ENCODE data around the gene NPAS3. TPM values are rescaled to one million over a fixed set of nuclear protein-coding genes. Genes with fewer than 3 reads are reported as not detected.

The NPAS3 gene
- total and polyA plus RNA-seq, 2 of the 13 experiments (the other 11 are each of a cell fraction or from before 2014, with no cell fraction given) = not detected

DNA sequence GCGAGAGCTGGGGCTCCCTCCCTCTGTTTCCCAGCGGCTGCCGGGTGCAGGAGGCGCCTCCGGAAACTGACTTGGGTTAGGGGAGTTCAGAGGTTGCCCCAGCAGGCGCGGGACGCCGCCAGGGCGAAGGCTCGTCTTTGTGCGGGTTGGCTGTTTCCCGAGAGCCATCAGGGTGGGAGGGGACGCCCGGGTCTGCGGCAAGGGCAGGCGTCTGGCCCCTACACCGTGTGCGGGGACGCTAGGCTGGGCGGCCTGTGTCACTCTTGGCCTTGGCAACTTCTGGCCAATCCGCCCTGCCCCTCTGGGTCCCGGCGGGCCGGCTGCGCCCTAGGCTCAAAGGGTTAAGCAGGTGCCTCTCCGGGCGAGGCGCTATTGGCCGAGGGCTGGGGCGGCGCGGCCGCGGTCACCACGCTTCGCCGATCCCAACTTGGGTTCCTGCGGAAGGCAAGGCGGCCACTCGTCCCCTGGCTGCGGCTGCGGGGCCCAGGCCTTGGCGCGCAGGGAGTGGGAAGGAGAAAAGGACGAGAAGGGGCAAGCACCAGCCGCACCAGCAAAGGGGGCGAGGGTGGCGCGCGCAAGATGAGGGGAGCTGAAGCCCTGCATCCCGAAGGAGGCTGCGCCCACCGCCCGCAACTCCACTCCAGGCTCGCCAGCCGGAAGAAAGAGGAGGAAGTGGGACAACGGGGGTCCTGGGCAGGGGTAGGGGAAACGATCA is 5.6 kb upstream of the NPAS3 start (continued):
- TF ChIP-seq, protein P1, sequence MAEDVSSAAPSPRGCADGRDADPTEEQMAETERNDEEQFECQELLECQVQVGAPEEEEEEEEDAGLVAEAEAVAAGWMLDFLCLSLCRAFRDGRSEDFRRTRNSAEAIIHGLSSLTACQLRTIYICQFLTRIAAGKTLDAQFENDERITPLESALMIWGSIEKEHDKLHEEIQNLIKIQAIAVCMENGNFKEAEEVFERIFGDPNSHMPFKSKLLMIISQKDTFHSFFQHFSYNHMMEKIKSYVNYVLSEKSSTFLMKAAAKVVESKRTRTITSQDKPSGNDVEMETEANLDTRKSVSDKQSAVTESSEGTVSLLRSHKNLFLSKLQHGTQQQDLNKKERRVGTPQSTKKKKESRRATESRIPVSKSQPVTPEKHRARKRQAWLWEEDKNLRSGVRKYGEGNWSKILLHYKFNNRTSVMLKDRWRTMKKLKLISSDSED (CRISPR knock-in tag; IDR thresholded peaks at IDR 0.05) = 0 out of 2 replicates have a peak, but pooled peaks have one; percentile 36
- TF ChIP-seq, protein P2, sequence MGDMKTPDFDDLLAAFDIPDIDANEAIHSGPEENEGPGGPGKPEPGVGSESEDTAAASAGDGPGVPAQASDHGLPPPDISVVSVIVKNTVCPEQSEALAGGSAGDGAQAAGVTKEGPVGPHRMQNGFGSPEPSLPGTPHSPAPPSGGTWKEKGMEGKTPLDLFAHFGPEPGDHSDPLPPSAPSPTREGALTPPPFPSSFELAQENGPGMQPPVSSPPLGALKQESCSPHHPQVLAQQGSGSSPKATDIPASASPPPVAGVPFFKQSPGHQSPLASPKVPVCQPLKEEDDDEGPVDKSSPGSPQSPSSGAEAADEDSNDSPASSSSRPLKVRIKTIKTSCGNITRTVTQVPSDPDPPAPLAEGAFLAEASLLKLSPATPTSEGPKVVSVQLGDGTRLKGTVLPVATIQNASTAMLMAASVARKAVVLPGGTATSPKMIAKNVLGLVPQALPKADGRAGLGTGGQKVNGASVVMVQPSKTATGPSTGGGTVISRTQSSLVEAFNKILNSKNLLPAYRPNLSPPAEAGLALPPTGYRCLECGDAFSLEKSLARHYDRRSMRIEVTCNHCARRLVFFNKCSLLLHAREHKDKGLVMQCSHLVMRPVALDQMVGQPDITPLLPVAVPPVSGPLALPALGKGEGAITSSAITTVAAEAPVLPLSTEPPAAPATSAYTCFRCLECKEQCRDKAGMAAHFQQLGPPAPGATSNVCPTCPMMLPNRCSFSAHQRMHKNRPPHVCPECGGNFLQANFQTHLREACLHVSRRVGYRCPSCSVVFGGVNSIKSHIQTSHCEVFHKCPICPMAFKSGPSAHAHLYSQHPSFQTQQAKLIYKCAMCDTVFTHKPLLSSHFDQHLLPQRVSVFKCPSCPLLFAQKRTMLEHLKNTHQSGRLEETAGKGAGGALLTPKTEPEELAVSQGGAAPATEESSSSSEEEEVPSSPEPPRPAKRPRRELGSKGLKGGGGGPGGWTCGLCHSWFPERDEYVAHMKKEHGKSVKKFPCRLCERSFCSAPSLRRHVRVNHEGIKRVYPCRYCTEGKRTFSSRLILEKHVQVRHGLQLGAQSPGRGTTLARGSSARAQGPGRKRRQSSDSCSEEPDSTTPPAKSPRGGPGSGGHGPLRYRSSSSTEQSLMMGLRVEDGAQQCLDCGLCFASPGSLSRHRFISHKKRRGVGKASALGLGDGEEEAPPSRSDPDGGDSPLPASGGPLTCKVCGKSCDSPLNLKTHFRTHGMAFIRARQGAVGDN (CRISPR knock-in tag; IDR thresholded peaks at IDR 0.05) = peak; percentile 32; the same call in 1 of the 2 replicates
- TF ChIP-seq ZNF44 (CRISPR knock-in tag; IDR thresholded peaks at IDR 0.05) (no peak), ZNF24 (IDR thresholded peaks at IDR 0.05) (no peak), U2AF1 (optimal IDR thresholded peaks at IDR 0.05; ENCODE audit: low read depth, low read length) (no peak), RNF2 (conservative IDR thresholded peaks at IDR 0.05; ENCODE audit: low read depth) (no peak), ZMAT3 (CRISPR knock-in tag; conservative IDR thresholded peaks at IDR 0.05) (no peak), TEAD2 (CRISPR knock-in tag; IDR thresholded peaks at IDR 0.05) (no peak), CBFB (CRISPR knock-in tag; IDR thresholded peaks at IDR 0.05) (no peak), KMT2B (CRISPR knock-in tag; IDR thresholded peaks at IDR 0.05) (no peak)
- TF ChIP-seq, protein P3, sequence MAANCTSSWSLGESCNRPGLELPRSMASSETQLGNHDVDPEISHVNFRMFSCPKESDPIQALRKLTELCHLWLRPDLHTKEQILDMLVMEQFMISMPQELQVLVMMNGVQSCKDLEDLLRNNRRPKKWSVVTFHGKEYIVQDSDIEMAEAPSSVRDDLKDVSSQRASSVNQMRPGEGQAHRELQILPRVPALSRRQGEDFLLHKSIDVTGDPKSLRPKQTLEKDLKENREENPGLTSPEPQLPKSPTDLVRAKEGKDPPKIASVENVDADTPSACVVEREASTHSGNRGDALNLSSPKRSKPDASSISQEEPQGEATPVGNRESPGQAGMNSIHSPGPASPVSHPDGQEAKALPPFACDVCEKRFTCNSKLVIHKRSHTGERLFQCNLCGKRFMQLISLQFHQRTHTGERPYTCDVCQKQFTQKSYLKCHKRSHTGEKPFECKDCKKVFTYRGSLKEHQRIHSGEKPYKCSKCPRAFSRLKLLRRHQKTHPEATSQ (CRISPR knock-in tag; IDR thresholded peaks at IDR 0.05; ENCODE audit: borderline replicate concordance) = no peak

Data from HepG2 (cell line).